ENCODE measurements around the gene KLK13.

DNA sequence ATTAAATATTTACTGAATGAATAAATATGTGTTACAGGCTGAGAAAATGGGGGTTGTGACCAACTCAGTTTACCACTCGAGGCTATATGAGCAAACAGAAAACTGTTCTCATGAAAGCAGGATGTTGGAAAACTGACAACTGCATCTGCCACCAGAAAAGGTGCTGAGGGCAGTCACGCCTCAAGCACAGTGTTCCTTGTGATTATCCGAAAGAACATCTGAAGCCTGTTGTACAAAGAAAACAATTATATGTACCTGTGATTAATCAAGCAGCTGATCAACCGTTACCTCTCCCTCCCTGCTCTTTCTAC is 6.2 kb upstream of the KLK13 start:
- TF ChIP-seq CTCF (IDR thresholded peaks at IDR 0.05 in 8 of 11, conservative IDR thresholded peaks at IDR 0.05 in 3 of 11): no peak
- no peak for TF ChIP-seq POLR2AphosphoS5 (IDR thresholded peaks at IDR 0.05)
